Measurements from ENCODE around the gene GNA14.
A peak's percentile ranks its signal among the peaks of the same experiment; 100 is the strongest.

Gene GNA14

GRCh38 chr9:77554586-77555105 is 93.5 kb downstream of the GNA14 start:
- no peak for TF ChIP-seq CTCF (IDR thresholded peaks at IDR 0.05; ENCODE audit: insufficient read depth, low read length, missing control alignments)
- ChIA-PET POLR2A (no interaction called here), CTCF (no interaction called here)
- no peak overlapping the region for H3K4me3 ChIP-seq (ENCODE audit: low read depth, low read length)
- DNase-seq (ENCODE audit: low read depth, low spot score): no peak

GRCh38 chr9:77547106-77547730 is 100.9 kb downstream of the GNA14 start:
- TF ChIP-seq CTCF (IDR thresholded peaks at IDR 0.05; ENCODE audit: insufficient read depth, low read length, missing control alignments): no peak
- CTCF ChIA-PET: interaction anchor here (1.1 to 1.4 kb wide), 2 partner anchors 90 to 114 kb away, joined by 3 to 4 read pairs; no protein-coding TSS in a partner anchor
- POLR2A ChIA-PET: no interaction called here
- H3K4me3 ChIP-seq (ENCODE audit: low read depth, low read length): no peak overlapping the region
- no peak for DNase-seq (ENCODE audit: low read depth, low spot score)

DNA sequence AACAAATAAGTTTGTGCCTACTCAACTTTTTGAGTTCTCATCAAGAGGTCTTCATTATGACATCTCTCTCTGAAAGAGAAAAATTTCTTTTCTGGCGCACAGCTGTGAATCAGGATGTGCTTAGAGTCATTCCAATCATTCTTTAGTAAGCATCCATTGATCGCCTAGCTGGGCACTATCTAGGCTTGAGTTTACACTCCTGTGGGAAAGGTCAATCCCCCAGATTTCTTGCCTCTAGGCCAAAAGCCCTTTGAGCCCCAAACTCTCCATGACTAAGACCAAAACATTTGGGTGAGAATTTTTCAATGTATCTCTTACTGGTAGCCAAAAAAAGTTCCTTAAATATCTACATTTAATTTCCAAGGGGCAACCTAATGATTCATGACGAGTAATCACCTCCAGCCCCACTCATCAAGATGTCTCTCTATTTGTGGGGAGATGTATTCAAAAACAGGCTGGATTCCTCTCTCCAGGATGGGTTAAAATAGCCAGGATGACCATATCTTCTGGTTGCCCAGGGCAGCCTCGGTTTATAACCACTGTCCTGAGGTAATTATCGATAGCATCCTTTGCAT is 101.7 kb downstream of the GNA14 start:
- no peak for DNase-seq (ENCODE audit: low read depth, low spot score)
- H3K4me3 ChIP-seq (ENCODE audit: low read depth, low read length): no peak overlapping the region
- CTCF ChIA-PET: interaction anchor here (1.1 to 1.4 kb wide), 2 partner anchors 90 to 113 kb away, joined by 3 to 4 read pairs; no protein-coding TSS in a partner anchor
- no peak for TF ChIP-seq CTCF (IDR thresholded peaks at IDR 0.05; ENCODE audit: insufficient read depth, low read length, missing control alignments)
- POLR2A ChIA-PET: no interaction called here

- peak; percentile 40 for DNase-seq (ENCODE audit: low read depth, low spot score)
- ChIA-PET POLR2A (no interaction called here), CTCF (interaction anchor here (1.3 to 1.7 kb wide), 3 partner anchors 16 to 111 kb away, joined by 3 to 8 read pairs (median 5); no protein-coding TSS in a partner anchor)
- no peak for TF ChIP-seq CTCF (IDR thresholded peaks at IDR 0.05; ENCODE audit: insufficient read depth, low read length, missing control alignments)
- no peak overlapping the region for H3K4me3 ChIP-seq (ENCODE audit: low read depth, low read length)
Measured at GRCh38 chr9:77544546-77544945, 103.6 kb downstream of the GNA14 start.

GRCh38 chr9:77543131-77543822 is 104.8 kb downstream of the GNA14 start:
- CTCF ChIA-PET: interaction anchor here (1.5 to 1.7 kb wide), 2 partner anchors 17 to 110 kb away, joined by 5 to 8 read pairs; no protein-coding TSS in a partner anchor
- TF ChIP-seq CTCF (IDR thresholded peaks at IDR 0.05; ENCODE audit: insufficient read depth, low read length, missing control alignments): no peak
- H3K4me3 ChIP-seq (ENCODE audit: low read depth, low read length): no peak overlapping the region
- POLR2A ChIA-PET: no interaction called here
- no peak for DNase-seq (ENCODE audit: low read depth, low spot score)

DNA sequence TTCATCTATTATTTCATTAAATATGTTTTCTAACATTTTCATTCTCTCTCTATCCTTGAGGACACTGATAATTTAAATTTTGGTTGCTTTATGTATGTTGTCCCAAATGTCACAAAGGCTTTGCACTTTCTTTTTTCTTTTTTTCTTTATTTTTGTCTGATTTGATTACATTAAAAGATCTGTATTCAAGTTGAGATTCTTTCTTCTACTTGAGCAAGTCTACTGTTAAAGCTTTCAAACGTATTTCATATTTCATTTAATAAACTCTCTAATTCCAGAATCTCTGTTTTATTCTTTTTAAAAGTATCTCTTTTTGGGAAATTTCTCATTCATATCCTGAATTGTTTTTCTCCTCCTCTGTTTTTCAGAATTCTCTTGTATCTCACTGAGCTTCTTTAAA is 106.5 kb downstream of the GNA14 start:
- TF ChIP-seq CTCF (IDR thresholded peaks at IDR 0.05; ENCODE audit: insufficient read depth, low read length, missing control alignments): no peak
- ChIA-PET POLR2A (no interaction called here), CTCF (no interaction called here)
- H3K4me3 ChIP-seq (ENCODE audit: low read depth, low read length): no peak overlapping the region
- DNase-seq (ENCODE audit: low read depth, low spot score): no peak

Data from AG04449 (cell line).